Lower leg skin (tissue), 3 donors: Measurements from ENCODE around the gene SYMPK.

Experiments used
- POLR2A ChIP-seq, 2 donors: fragments of 450-650 bp; IDR thresholded peaks; one replicate each; pipeline ENCODE4 v1.6.1; 2016 to 2017; ENCODE audit warnings: antibody characterized with exemption in 2 of 2, mild to moderate bottlenecking in 1 of 2, moderate library complexity in 1 of 2
- TF ChIP-seq, protein P1 (sequence below), 3 donors: fragments of 450-650 bp; IDR thresholded peaks; one replicate each; pipeline ENCODE4 v1.5.1; 2016; ENCODE audit warnings: antibody characterized with exemption in 3 of 3, mild to moderate bottlenecking in 3 of 3, moderate library complexity in 2 of 3

DNA sequence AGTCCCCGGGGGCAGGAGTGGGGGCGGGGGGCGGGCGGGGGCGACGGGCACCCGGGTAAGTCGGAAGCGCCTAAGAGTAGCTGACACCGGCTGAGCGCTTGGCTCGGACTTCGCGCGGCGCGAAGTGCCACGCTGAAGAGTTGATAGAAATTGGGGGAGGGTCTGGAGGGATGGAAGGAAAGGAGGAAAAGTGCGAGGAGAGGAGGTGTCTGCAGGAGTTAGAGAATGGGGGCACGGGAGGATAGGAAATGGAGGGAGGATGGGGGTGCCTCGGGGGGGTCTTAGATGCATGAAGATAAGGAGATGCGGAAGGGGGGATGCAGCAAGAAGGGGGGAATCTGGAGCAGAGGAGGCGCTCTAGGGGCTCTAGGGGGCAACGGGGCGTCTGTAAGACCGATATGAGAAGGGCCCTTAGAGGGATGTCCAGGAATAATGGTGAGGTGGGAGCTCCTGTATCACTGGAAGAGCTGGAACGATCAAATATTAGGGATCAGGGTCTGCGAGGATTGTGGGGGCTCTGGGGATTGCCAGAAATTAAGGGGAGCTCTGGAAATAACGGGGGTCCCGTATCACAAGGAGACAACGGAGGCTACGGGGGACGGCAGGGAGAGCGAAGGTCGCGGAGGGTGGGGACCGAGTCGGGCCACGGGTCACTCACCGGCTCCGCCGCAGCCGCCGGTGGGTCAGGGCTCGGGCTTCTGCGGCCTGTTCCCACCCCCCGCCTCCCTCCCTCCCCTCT is 39.1 kb upstream of the SYMPK start, which contains the start of gene MYPOP:
- TF ChIP-seq, protein P1, sequence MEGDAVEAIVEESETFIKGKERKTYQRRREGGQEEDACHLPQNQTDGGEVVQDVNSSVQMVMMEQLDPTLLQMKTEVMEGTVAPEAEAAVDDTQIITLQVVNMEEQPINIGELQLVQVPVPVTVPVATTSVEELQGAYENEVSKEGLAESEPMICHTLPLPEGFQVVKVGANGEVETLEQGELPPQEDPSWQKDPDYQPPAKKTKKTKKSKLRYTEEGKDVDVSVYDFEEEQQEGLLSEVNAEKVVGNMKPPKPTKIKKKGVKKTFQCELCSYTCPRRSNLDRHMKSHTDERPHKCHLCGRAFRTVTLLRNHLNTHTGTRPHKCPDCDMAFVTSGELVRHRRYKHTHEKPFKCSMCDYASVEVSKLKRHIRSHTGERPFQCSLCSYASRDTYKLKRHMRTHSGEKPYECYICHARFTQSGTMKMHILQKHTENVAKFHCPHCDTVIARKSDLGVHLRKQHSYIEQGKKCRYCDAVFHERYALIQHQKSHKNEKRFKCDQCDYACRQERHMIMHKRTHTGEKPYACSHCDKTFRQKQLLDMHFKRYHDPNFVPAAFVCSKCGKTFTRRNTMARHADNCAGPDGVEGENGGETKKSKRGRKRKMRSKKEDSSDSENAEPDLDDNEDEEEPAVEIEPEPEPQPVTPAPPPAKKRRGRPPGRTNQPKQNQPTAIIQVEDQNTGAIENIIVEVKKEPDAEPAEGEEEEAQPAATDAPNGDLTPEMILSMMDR (IDR thresholded peaks at IDR 0.05): no peak
- TF ChIP-seq POLR2A (IDR thresholded peaks at IDR 0.05): no peak
